ENCODE results near the gene NSMCE1. TPM values are rescaled to one million over a fixed set of nuclear protein-coding genes. Genes with fewer than 3 reads are reported as not detected.

The NSMCE1 gene
- total RNA-seq, 1 experiment from 2014 or later: 45.7 TPM

DNA sequence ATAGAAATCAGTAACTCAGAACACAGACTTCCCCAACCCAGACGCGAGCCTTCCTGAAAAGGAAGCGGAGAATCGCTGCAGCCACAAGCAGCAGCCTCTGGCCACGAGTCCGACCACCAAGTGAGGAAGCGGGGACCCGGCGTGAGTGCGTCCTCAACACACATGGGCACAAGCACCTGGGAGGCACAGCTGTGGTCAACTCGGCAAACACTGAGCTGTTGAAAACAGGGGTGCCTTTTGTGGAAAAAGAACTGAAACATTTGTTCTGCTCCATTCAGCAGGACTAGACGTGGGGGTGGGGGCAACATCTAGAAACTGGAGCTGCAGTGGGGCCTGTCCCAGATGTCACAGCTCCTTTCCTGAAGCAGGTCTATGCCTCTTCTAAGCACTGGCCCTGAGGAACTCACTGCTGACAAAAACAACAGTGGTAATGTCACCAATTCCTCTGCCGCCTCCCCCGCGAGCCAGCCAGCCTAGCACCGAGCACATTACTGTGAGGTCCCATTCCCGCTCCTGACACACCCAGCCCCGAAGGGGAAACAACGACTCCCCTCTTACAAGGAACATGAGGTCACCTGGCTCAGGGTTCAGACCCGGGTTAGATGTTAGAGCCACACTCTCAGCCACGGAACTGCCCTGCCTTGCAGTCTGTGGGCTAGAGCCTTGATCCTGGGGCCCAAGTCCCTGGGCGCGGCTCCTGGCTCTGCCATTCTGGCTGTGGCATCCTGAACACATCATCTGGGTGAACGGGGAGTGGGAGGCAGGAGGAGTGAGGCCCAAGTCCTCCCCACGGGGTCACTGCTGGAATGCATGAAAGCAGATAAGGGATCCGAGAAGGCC, 36.3 kb downstream of the NSMCE1 start:
- H3K9me3 ChIP-seq (ENCODE audit: low read depth, low read length, poor library complexity, severe bottlenecking): no peaks in the 10 kb centered on the region
- H3K4me1 ChIP-seq (ENCODE audit: insufficient read depth, low read length, poor library complexity, severe bottlenecking): peaks cover 21% of the 10 kb centered on the region
- TF ChIP-seq EZH2 (IDR thresholded peaks at IDR 0.05; ENCODE audit: borderline replicate concordance, low read depth, low read length, poor library complexity, severe bottlenecking): no peak
- TF ChIP-seq, protein P1, sequence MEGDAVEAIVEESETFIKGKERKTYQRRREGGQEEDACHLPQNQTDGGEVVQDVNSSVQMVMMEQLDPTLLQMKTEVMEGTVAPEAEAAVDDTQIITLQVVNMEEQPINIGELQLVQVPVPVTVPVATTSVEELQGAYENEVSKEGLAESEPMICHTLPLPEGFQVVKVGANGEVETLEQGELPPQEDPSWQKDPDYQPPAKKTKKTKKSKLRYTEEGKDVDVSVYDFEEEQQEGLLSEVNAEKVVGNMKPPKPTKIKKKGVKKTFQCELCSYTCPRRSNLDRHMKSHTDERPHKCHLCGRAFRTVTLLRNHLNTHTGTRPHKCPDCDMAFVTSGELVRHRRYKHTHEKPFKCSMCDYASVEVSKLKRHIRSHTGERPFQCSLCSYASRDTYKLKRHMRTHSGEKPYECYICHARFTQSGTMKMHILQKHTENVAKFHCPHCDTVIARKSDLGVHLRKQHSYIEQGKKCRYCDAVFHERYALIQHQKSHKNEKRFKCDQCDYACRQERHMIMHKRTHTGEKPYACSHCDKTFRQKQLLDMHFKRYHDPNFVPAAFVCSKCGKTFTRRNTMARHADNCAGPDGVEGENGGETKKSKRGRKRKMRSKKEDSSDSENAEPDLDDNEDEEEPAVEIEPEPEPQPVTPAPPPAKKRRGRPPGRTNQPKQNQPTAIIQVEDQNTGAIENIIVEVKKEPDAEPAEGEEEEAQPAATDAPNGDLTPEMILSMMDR (conservative IDR thresholded peaks at IDR 0.05; ENCODE audit: low read depth, low read length): no peak
- no peaks in the 10 kb centered on the region for H3K36me3 ChIP-seq (ENCODE audit: insufficient read depth, low read length, poor library complexity, severe bottlenecking)
- BruUV-seq (replicated peaks): no TSS peak
- H3K27ac ChIP-seq (ENCODE audit: low read depth, low read length, poor library complexity, severe bottlenecking): no peak overlapping the region
- ChIA-PET CTCF (interaction anchor here (0.5 kb wide), 1 partner anchor 636 kb away, joined by 4 read pairs; no protein-coding TSS in a partner anchor), POLR2A (ENCODE audit: low non-redundant PET) (no interaction called here)
- DNase-seq (ENCODE audit: low spot score): no peak
- intact Hi-C loops (cut with micrococcal nuclease; ENCODE audit: unreplicated experiment): no loop called here
- H3K27me3 ChIP-seq (replicated peaks; ENCODE audit: insufficient read depth, low read depth, low read length, poor library complexity): no peaks in the 10 kb centered on the region
- no peak overlapping the region for H3K4me3 ChIP-seq (ENCODE audit: low read depth, low read length, poor library complexity, severe bottlenecking)

DNA sequence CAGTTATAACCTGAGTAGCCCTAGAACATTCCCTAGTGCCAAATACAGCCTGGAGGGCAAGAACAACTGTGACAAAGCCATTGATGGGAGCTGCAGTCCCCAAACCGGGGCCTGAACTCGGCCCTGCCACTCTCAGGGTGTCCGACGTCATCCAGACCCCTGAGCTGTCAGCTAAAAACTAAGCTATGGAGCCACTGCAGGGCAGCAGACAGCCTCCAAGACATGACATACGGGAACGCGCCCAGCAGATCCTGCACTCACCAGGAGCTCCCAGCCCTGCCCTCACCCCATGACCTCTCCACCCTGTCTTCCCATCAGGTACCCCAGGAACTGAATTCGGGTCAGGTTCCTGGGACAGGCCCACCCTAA, 36.9 kb downstream of the NSMCE1 start:
- Histone ChIP-seq H3K36me3 (ENCODE audit: insufficient read depth, low read length, poor library complexity, severe bottlenecking) (no peaks in the 10 kb centered on the region), H3K27me3 (replicated peaks; ENCODE audit: insufficient read depth, low read depth, low read length, poor library complexity) (no peaks in the 10 kb centered on the region), H3K27ac (ENCODE audit: low read depth, low read length, poor library complexity, severe bottlenecking) (no peak overlapping the region), H3K9me3 (ENCODE audit: low read depth, low read length, poor library complexity, severe bottlenecking) (no peaks in the 10 kb centered on the region), H3K4me1 (ENCODE audit: insufficient read depth, low read length, poor library complexity, severe bottlenecking) (peaks cover 15% of the 10 kb centered on the region), H3K4me3 (ENCODE audit: low read depth, low read length, poor library complexity, severe bottlenecking) (no peak overlapping the region)
- intact Hi-C loops (cut with micrococcal nuclease; ENCODE audit: unreplicated experiment): no loop called here
- DNase-seq (ENCODE audit: low spot score): no peak
- CTCF ChIA-PET: interaction anchor here (0.5 kb wide), 1 partner anchor 636 kb away, joined by 4 read pairs; no protein-coding TSS in a partner anchor
- TF ChIP-seq EZH2 (IDR thresholded peaks at IDR 0.05; ENCODE audit: borderline replicate concordance, low read depth, low read length, poor library complexity, severe bottlenecking): no peak
- TF ChIP-seq, protein P1 (conservative IDR thresholded peaks at IDR 0.05; ENCODE audit: low read depth, low read length): no peak
- BruUV-seq (replicated peaks): no TSS peak
- POLR2A ChIA-PET (ENCODE audit: low non-redundant PET): no interaction called here

DNA sequence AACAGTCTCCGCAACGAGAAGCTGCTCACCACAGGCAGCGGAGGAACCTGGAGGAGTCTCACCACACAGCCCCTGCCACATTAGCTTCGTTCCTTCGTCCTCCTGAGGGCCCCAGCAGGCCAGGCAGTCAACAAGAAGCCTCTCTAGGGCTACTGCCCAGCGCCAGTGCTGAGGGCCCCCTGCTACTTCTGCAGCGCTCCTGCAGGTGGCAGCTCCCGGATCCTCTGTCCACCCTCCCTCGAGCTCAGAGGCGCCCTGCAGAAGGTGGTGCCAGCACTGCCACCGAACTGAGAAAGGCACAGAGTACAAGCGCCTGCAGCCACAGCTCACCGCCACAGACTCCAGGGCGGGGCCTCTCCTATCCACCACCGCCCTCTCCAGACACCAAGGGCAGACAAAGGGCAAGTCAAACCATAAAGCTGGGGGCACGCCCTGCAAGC, 38.0 kb downstream of the NSMCE1 start:
- Histone ChIP-seq H3K4me3 (ENCODE audit: low read depth, low read length, poor library complexity, severe bottlenecking) (no peak overlapping the region), H3K27ac (ENCODE audit: low read depth, low read length, poor library complexity, severe bottlenecking) (no peak overlapping the region), H3K27me3 (replicated peaks; ENCODE audit: insufficient read depth, low read depth, low read length, poor library complexity) (no peaks in the 10 kb centered on the region), H3K9me3 (ENCODE audit: low read depth, low read length, poor library complexity, severe bottlenecking) (no peaks in the 10 kb centered on the region), H3K36me3 (ENCODE audit: insufficient read depth, low read length, poor library complexity, severe bottlenecking) (no peaks in the 10 kb centered on the region), H3K4me1 (ENCODE audit: insufficient read depth, low read length, poor library complexity, severe bottlenecking) (peaks cover 6% of the 10 kb centered on the region)
- ChIA-PET POLR2A (ENCODE audit: low non-redundant PET) (no interaction called here), CTCF (no interaction called here)
- no peak for DNase-seq (ENCODE audit: low spot score)
- intact Hi-C loops (cut with micrococcal nuclease; ENCODE audit: unreplicated experiment): no loop called here
- TF ChIP-seq, protein P1 (conservative IDR thresholded peaks at IDR 0.05; ENCODE audit: low read depth, low read length): no peak
- no peak for TF ChIP-seq EZH2 (IDR thresholded peaks at IDR 0.05; ENCODE audit: borderline replicate concordance, low read depth, low read length, poor library complexity, severe bottlenecking)
- no TSS peak for BruUV-seq (replicated peaks)

Measured in A673 (cell line).